ENCODE data around the gene FGFBP3.

DNA sequence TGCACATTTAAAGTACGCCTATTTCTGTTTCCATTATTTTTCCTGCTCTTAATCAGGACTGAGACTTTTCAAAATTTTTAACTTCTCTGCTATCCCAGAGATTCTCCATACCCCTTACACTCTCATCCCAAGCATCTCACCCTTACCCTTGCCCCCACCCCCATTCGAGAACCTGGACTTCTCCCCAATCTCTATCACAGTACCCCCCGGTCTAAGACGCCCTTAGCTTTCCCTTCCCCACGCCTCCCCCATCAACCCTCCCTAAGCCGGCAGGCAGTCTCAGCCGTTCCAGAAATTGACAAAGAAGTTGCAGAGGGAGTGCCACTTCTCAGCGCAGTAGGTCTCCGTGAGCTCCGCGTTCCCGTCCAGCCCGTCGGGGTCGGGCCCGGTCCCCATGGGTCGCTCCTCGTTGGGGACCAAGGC lies 1.4 kb downstream of the FGFBP3 start:
- TF ChIP-seq, protein P1, sequence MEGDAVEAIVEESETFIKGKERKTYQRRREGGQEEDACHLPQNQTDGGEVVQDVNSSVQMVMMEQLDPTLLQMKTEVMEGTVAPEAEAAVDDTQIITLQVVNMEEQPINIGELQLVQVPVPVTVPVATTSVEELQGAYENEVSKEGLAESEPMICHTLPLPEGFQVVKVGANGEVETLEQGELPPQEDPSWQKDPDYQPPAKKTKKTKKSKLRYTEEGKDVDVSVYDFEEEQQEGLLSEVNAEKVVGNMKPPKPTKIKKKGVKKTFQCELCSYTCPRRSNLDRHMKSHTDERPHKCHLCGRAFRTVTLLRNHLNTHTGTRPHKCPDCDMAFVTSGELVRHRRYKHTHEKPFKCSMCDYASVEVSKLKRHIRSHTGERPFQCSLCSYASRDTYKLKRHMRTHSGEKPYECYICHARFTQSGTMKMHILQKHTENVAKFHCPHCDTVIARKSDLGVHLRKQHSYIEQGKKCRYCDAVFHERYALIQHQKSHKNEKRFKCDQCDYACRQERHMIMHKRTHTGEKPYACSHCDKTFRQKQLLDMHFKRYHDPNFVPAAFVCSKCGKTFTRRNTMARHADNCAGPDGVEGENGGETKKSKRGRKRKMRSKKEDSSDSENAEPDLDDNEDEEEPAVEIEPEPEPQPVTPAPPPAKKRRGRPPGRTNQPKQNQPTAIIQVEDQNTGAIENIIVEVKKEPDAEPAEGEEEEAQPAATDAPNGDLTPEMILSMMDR (IDR thresholded peaks at IDR 0.05), result no peak
- TF ChIP-seq, protein P2, sequence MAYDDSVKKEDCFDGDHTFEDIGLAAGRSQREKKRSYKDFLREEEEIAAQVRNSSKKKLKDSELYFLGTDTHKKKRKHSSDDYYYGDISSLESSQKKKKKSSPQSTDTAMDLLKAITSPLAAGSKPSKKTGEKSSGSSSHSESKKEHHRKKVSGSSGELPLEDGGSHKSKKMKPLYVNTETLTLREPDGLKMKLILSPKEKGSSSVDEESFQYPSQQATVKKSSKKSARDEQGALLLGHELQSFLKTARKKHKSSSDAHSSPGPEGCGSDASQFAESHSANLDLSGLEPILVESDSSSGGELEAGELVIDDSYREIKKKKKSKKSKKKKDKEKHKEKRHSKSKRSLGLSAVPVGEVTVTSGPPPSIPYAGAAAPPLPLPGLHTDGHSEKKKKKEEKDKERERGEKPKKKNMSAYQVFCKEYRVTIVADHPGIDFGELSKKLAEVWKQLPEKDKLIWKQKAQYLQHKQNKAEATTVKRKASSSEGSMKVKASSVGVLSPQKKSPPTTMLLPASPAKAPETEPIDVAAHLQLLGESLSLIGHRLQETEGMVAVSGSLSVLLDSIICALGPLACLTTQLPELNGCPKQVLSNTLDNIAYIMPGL (CRISPR knock-in tag; IDR thresholded peaks at IDR 0.05; ENCODE audit: borderline replicate concordance), result no peak
- TF ChIP-seq MYC (IDR thresholded peaks at IDR 0.05; ENCODE audit: borderline replicate concordance, low read length), result no peak
- no peak for TF ChIP-seq RNF2 (IDR thresholded peaks at IDR 0.05; ENCODE audit: borderline replicate concordance, low read depth)
- TF ChIP-seq, protein P3, sequence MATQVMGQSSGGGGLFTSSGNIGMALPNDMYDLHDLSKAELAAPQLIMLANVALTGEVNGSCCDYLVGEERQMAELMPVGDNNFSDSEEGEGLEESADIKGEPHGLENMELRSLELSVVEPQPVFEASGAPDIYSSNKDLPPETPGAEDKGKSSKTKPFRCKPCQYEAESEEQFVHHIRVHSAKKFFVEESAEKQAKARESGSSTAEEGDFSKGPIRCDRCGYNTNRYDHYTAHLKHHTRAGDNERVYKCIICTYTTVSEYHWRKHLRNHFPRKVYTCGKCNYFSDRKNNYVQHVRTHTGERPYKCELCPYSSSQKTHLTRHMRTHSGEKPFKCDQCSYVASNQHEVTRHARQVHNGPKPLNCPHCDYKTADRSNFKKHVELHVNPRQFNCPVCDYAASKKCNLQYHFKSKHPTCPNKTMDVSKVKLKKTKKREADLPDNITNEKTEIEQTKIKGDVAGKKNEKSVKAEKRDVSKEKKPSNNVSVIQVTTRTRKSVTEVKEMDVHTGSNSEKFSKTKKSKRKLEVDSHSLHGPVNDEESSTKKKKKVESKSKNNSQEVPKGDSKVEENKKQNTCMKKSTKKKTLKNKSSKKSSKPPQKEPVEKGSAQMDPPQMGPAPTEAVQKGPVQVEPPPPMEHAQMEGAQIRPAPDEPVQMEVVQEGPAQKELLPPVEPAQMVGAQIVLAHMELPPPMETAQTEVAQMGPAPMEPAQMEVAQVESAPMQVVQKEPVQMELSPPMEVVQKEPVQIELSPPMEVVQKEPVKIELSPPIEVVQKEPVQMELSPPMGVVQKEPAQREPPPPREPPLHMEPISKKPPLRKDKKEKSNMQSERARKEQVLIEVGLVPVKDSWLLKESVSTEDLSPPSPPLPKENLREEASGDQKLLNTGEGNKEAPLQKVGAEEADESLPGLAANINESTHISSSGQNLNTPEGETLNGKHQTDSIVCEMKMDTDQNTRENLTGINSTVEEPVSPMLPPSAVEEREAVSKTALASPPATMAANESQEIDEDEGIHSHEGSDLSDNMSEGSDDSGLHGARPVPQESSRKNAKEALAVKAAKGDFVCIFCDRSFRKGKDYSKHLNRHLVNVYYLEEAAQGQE (IDR thresholded peaks at IDR 0.05), result no peak

Data from A549 (cell line).